Measurements from ENCODE around the gene KLF15. TPM values are rescaled to one million over a fixed set of nuclear protein-coding genes. Genes with fewer than 3 reads are reported as not detected.

KLF15 gene
- total and polyA plus RNA-seq, 2 donors (not counting 1 experiment from before 2014, with no cell fraction given) = 0.10 to 2.2 TPM

DNA sequence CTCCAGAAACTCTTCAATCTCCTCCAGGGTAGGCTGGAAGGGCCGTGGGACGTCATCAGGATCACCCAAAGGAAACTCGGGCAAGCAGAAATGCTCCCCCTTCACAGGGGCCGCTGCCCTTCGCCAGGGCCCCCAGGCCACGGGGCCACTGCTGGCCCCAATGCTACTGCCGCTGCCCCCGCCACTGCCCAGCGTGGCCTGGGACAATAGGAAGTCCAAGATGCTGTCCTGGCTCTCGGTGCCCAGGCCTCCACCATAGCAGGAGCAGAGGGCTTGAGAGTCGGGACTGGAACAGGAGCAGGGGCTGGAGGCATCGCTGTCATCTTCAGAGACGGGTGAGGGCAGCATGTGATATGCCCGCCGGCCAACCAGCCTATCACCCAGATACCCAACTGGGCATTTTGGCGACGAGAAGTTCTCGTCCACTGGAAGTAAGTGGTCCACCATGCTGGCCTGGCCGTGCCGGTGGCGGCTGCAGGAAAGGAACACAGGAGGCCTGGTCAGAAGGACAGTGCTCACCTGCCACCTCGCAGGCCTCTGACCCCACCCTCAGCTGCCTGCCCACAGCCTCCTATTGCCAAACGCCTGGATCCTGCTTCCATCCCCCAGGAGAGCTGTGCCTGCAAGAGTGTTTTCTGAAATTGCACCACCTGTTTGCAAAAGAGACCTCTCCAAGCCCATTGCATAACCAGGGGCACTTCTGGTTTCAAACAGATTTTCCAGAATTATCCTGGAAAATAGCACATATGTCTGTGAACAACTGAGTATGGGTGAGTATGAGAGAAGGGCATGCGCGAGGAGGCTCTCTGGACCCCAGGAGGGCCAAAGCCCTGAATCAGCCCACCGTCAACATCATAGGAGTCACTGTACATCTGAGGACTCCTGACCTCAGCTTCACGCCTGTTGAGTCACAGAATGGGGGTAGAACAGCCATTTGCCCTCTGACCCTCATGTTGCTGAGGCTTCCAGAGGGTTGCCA, 4.4 kb downstream of the KLF15 start:
- CTCF ChIA-PET = no interaction called here
- Mint-ChIP-seq H3K4me1 (peaks cover 13% of the 10 kb centered on the region), H3K27ac (peak overlapping the region; percentile 32), H3K27me3 (peaks cover 15% of the 10 kb centered on the region), H3K9me3 (ENCODE audit: insufficient read depth) (no peaks in the 10 kb centered on the region), H3K4me3 (no peak overlapping the region)
- Histone ChIP-seq H3K79me2 (ENCODE audit: control insufficient read depth, insufficient read depth, low read length) (no peaks in the 10 kb centered on the region), H3K4me2 (replicated peaks; ENCODE audit: low read depth, low read length, poor library complexity, severe bottlenecking) (no peak overlapping the region), H3K4me3 (ENCODE audit: control extremely low read depth in 1 of 5, extremely low read depth in 1 of 5, insufficient read depth in 1 of 5, low read depth in 2 of 5, low read length in 4 of 5) (no peak overlapping the region), H3K36me3 (replicated peaks in 1 of 2; ENCODE audit: control extremely low read depth in 1 of 2, control insufficient read depth in 1 of 2, extremely low read depth in 1 of 2, insufficient read depth in 2 of 2, low read length in 1 of 2) (no peaks in the 10 kb centered on the region), H3K27me3 (replicated peaks in 1 of 4; ENCODE audit: control extremely low read depth in 1 of 4, control insufficient read depth in 3 of 4, insufficient read depth in 4 of 4, low read length in 3 of 4) (peaks cover 0 to 26% (median 12%) of the 10 kb centered on the region in 4 experiments), H2AFZ (ENCODE audit: insufficient read depth, low read depth, low read length, poor library complexity, severe bottlenecking) (no peak overlapping the region), H3K9ac (ENCODE audit: low read length) (no peak overlapping the region), H3K4me1 (ENCODE audit: control insufficient read depth in 2 of 2, insufficient read depth in 2 of 2, low read length in 2 of 2) (peaks cover 16% of the 10 kb centered on the region in 2 donors), H3K9me3 (ENCODE audit: control extremely low read depth in 1 of 3, control insufficient read depth in 2 of 3, insufficient read depth in 1 of 3, low read length in 2 of 3) (peaks cover 0 to 10% (median 0%) of the 10 kb centered on the region in 3 donors), H4K20me1 (ENCODE audit: control insufficient read depth, insufficient read depth, low read length, poor library complexity, severe bottlenecking) (no peaks in the 10 kb centered on the region), H3K27ac (ENCODE audit: low read length in 2 of 2) (no peak overlapping the region)
- ATAC-seq (ENCODE audit: low read depth) (no peak), DNase-seq (no peak)
- POLR2A ChIA-PET = no interaction called here
- TF ChIP-seq, protein P1, sequence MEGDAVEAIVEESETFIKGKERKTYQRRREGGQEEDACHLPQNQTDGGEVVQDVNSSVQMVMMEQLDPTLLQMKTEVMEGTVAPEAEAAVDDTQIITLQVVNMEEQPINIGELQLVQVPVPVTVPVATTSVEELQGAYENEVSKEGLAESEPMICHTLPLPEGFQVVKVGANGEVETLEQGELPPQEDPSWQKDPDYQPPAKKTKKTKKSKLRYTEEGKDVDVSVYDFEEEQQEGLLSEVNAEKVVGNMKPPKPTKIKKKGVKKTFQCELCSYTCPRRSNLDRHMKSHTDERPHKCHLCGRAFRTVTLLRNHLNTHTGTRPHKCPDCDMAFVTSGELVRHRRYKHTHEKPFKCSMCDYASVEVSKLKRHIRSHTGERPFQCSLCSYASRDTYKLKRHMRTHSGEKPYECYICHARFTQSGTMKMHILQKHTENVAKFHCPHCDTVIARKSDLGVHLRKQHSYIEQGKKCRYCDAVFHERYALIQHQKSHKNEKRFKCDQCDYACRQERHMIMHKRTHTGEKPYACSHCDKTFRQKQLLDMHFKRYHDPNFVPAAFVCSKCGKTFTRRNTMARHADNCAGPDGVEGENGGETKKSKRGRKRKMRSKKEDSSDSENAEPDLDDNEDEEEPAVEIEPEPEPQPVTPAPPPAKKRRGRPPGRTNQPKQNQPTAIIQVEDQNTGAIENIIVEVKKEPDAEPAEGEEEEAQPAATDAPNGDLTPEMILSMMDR (IDR thresholded peaks at IDR 0.05) = no peak
- TF ChIP-seq EZH2 (IDR thresholded peaks at IDR 0.05; ENCODE audit: borderline replicate concordance, insufficient read depth, low read depth, low read length, poor library complexity, severe bottlenecking) = no peak
- intact Hi-C loops (cut with micrococcal nuclease) = no loop called here
- WGBS (ENCODE audit: insufficient coverage) = 93% methylated on average over 26 of the region's 27 CpGs

All from B cell (primary cell).